ENCODE measurements around the gene NUS1. TPM values are rescaled to one million over a fixed set of nuclear protein-coding genes. Genes with fewer than 3 reads are reported as not detected.
"Not testable (repeated sequence)": the region's sequence is repeated elsewhere in the genome, so short reads cannot be mapped to it uniquely, and the experiment has no call there.

NUS1 gene
- 10 to 100 TPM; 35.5 to 44.0 (median 41.4) TPM for total RNA-seq

DNA sequence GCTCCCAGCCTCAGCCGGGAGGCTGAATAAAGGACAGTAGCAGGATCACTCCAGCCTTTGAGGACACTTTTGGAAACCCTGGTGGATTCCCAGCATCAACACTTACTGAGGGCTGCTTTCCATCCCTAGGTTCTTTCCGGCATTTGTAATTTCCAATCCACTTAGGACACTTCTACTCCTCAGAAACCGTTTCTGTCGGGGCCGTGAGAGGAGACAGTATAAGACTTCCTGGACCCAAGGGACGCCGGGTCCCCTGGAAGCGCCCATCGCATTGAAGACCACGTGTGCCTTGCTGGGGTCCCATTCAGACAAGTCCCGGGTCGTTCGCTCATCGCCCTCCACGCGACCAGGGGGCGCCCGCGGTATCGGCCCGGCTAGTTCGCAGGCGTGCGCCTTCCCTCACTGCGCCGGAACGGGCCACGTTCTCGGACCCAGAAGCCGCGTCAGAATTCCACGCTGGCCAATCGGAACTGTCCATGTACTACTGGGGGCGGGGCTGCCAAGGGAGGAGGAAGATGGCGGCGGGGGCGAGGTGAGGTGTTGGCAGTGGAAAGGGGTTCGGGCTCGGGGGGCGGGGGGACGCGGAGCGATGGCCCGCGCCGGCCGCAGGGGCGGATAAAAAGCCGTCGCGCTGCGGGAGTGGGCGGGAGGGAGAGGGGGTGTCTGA is at the start of gene NUS1:
NUS1 (plus strand) TSS at position 479 of the 667 bp plus-strand sequence. CDS start 202 bp downstream, outside the sequence.
- intact Hi-C loops (cut with DNase I), result no loop called here
- 1 to 5% methylated on average over 8 to 9 of the region's 53 CpGs for WGBS, 2 donors

GRCh38 chr6:117627533-117627932 is 47.7 kb upstream of the NUS1 start:
- no peak overlapping the region for H3K27ac ChIP-seq
- intact Hi-C loops (cut with DNase I), result no loop called here

More for the DNA sequence above, at the start of gene NUS1:
- Histone ChIP-seq H3K27me3 (no peaks in the 10 kb centered on the region), H3K4me1 (peaks cover 16 to 18% of the 10 kb centered on the region in 2 donors), H3K27ac (peak within 1 kb of the TSS in 2 of 3 donors; percentile 61 to 73), H3K4me3 (replicated peaks in 1 of 3) (peak within 1 kb of the TSS; percentile 23 to 80 (median 76)), H3K9me3 (no peaks in the 10 kb centered on the region), H3K36me3 (no peaks in the 10 kb centered on the region)
- TF ChIP-seq CTCF (IDR thresholded peaks at IDR 0.05) (peak in 5 of 6 experiments; percentile 47 to 95 (median 82)), POLR2A (IDR thresholded peaks at IDR 0.05) (peak in 1 of 2 donors; percentile 68)
- DNase-seq, result peak; percentile 98

DNA sequence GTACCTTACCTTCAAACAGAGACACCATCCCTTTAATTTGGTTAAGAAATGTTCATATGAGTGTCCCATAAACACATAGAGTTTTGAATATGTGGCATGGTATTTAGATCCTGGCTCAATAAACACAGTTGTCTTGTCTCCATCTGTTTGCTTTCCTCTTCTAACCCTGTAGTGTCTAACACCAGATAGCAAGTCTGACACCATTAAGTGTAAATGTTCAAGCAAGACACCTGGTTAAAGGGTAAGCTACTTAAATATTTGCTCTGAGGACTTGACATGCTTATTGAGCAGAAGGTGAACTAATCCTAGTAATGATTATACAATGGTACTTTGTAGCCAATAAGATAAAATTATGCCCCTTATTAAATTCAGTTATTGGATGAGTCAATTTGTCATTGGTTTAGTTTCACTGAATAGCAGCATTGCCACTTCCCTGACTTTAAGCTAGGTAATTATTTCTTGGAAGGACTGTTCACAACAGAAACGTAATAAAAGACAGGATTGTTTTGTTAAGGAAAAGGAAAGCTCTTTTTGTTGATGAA is 46.1 kb upstream of the NUS1 start:
- no peak overlapping the region for H3K4me3 ChIP-seq (replicated peaks in 1 of 3)
- DNase-seq, result no peak
- H3K27me3 ChIP-seq, result no peaks in the 10 kb centered on the region
- WGBS, 2 donors, result 40 to 45% methylated on average over 1 of the region's 1 CpG
- TF ChIP-seq CTCF (IDR thresholded peaks at IDR 0.05) (no peak), POLR2A (IDR thresholded peaks at IDR 0.05) (no peak)
- intact Hi-C loops (cut with DNase I), result no loop called here
- H3K27ac ChIP-seq, result no peak overlapping the region
- no peaks in the 10 kb centered on the region for H3K4me1 ChIP-seq
- H3K36me3 ChIP-seq, result no peaks in the 10 kb centered on the region
- peaks cover 4% of the 10 kb centered on the region for H3K9me3 ChIP-seq

More at GRCh38 chr6:117627533-117627932, 47.7 kb upstream of the NUS1 start:
- no peak overlapping the region for H3K4me3 ChIP-seq (replicated peaks in 1 of 3)
- no peaks in the 10 kb centered on the region for H3K4me1 ChIP-seq
- H3K9me3 ChIP-seq, result peaks cover 4% of the 10 kb centered on the region
- no peak for DNase-seq
- no peak for TF ChIP-seq CTCF (IDR thresholded peaks at IDR 0.05)
- no peak for TF ChIP-seq POLR2A (IDR thresholded peaks at IDR 0.05)
- H3K36me3 ChIP-seq, result no peaks in the 10 kb centered on the region
- no peaks in the 10 kb centered on the region for H3K27me3 ChIP-seq

DNA sequence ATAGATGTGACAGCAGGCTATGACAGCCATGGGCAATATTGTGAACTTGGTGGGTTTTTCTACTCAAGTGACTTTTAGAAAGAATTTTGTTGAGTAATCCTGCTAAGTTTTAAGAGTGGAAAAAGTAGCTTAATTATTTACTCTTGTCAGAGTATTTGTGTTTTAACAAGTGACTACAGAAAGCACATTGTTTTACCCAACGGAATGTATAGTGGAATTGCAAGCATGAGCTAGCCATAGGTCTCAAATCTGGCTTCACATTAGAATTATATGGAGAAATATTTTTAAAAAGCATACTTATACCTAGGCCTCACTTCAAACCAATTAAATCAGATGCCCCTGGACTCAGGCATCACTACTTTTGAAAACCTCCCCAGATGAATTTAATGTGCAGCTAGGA is 37.5 kb upstream of the NUS1 start:
- no peaks in the 10 kb centered on the region for H3K9me3 ChIP-seq
- H3K4me3 ChIP-seq (replicated peaks in 1 of 3), result no peak overlapping the region
- no peaks in the 10 kb centered on the region for H3K27me3 ChIP-seq
- DNase-seq, result no peak
- intact Hi-C loops (cut with DNase I), result no loop called here
- no peak overlapping the region for H3K27ac ChIP-seq
- TF ChIP-seq POLR2A (IDR thresholded peaks at IDR 0.05) (no peak), CTCF (IDR thresholded peaks at IDR 0.05) (no peak)
- no peaks in the 10 kb centered on the region for H3K36me3 ChIP-seq
- 83 to 85% methylated on average over 1 of the region's 1 CpG for WGBS, 2 donors
- no peaks in the 10 kb centered on the region for H3K4me1 ChIP-seq

DNA sequence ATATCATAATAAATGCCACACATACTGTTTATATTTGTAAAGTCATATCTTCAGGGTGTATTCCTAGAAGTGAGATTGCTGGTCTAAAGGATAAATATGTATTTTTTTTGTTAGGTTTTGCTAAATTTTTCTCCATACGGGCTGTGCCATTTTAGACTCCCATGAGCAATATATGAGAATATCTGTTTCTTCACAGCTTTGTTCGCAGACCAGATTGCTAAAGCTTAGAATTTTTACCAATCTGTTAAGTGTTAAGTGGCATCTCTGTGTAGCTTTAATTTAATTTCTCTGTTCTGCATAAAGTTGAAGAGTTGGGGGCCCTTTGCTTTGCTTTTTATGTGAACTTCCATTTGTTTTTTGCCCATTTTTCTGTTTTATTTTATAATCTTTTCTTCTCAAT is 32.3 kb upstream of the NUS1 start:
- Histone ChIP-seq H3K9me3 (no peaks in the 10 kb centered on the region), H3K27ac (no peak overlapping the region), H3K27me3 (no peaks in the 10 kb centered on the region), H3K4me1 (no peaks in the 10 kb centered on the region), H3K36me3 (no peaks in the 10 kb centered on the region), H3K4me3 (replicated peaks in 1 of 3) (no peak overlapping the region)
- intact Hi-C loops (cut with DNase I), result no loop called here
- whole genome bisulfite sequencing, 2 donors, result 95% methylated on average over 2 of the region's 2 CpGs
- no peak for DNase-seq
- TF ChIP-seq CTCF (IDR thresholded peaks at IDR 0.05) (no peak), POLR2A (IDR thresholded peaks at IDR 0.05) (no peak)

- H3K27ac ChIP-seq; H3K36me3 ChIP-seq; H3K9me3 ChIP-seq; intact Hi-C loops (cut with DNase I); H3K4me3 ChIP-seq (replicated peaks in 1 of 3); DNase-seq; H3K4me1 ChIP-seq; H3K27me3 ChIP-seq: not testable (repeated sequence)
- 84 to 88% methylated on average over 3 of the region's 3 CpGs for WGBS, 2 donors
Observed at GRCh38 chr6:117651984-117652383, 23.3 kb upstream of the NUS1 start.
